Retinal pigment epithelial cell (primary cell): Measurements from ENCODE around the gene SLC24A4.

ENCODE experiments used
- DNase-seq: peaks from one replicate; pipeline ENCODE4 v3.0.0-alpha.2; 2010; ENCODE audit warnings: low read depth
- H3K4me3 ChIP-seq: 2 replicates; pipeline ENCODE4 v1.5.1; 2011; ENCODE audit warnings: mild to moderate bottlenecking, low read length, control low read depth, moderate library complexity
- CTCF ChIP-seq: conservative IDR thresholded peaks from 2 replicates; pipeline ENCODE4 v1.5.1; 2011; ENCODE audit warnings: low read depth, low read length, control low read depth, inconsistent platforms

SLC24A4 gene

DNA sequence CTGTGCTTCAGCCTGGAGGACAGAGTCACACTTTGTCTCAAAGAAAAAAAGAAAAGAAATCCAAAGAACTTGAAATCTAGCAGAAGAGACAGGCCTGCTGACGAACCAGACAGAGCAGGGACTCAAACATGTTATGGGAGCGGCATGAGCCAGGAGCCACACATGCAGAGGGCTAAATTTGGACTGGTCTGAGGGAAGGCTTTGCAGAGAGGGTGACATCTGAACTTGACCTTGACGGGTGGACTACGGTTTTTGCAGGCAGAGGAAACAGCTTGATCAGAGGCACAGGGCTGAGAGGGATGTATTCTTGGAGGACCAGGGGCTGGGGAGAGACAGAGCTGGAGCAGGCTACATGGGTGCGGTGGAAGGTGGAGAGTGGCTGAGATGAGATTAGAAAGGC is 20.5 kb upstream of the SLC24A4 start:
- H3K4me3 ChIP-seq = no peak overlapping the region
- TF ChIP-seq CTCF = no peak
- no peak for DNase-seq

DNA sequence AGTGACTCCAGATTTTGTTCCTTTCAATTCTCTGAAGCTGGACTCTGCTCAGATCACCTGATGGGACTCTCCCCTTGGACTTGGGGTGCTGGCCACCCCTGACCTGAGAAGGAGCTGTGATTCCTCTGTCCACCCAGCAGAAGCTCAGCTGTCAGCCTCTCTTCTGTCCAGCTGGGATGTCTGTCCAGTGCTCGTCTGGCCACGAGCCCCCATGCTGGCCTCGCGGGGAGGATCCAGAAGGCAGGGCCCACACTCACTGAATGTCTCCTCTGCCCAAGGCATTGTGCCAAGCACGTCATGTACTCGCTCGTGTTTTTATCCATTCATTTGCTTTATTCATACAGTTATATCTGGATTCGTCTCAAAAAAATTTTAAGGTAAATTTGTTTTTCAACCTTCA is 14.2 kb upstream of the SLC24A4 start:
- TF ChIP-seq CTCF = no peak
- DNase-seq = no peak

GRCh38 chr14:92309968-92310530 is 12.9 kb upstream of the SLC24A4 start:
- H3K4me3 ChIP-seq = no peak overlapping the region
- DNase-seq = no peak
- no peak for TF ChIP-seq CTCF

More for the DNA sequence above, 14.2 kb upstream of the SLC24A4 start:
- H3K4me3 ChIP-seq = no peak overlapping the region

DNA sequence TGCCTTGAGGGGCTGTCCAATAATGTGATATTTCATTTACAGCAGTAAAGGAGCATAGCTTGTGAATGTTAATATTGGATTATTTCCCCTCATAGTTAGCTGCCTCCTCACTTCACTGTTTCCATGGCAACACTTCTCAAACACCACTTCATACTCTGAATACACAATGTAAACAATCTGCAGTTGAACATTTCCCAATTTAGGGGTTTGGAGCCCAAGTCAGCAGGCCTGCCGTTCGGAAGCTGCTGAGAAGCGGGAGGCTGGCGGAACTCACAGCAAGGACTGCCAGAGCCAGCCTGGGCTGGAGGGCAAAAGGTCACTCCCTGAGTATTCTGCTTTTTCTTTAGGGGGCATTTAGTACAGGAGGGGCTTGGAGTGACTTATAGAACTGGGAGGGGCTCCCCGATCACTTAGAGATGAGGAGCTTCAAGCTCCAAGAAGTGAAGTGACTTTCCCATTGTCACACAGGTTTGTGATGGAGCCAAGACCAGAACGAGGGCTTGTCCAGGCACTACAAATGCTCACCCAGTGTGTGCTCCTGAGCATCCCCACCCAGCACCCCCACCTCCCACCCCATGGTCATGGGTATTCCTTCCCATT is 12.1 kb upstream of the SLC24A4 start:
- no peak for TF ChIP-seq CTCF
- no peak overlapping the region for H3K4me3 ChIP-seq
- DNase-seq = no peak

DNA sequence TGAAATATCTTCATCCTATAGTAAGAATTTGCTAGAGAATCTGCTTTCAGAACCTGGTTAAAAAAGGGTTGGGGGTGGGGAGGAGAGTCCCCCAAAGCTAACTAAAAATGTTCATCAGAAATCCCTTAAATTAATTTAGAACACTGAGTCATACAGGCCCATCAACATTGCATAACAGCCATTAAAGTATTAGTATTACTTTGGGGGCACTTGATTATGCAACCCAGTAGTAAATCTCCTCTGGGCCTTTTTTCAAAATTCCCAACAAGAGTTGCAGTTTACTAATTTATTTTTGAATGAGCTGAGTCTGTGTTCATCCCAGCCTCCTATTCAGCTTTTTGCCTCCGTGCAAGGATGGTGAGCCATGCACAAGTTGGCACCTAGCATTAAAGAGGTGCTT is 8.8 kb upstream of the SLC24A4 start:
- H3K4me3 ChIP-seq = no peak overlapping the region
- TF ChIP-seq CTCF = no peak
- no peak for DNase-seq

DNA sequence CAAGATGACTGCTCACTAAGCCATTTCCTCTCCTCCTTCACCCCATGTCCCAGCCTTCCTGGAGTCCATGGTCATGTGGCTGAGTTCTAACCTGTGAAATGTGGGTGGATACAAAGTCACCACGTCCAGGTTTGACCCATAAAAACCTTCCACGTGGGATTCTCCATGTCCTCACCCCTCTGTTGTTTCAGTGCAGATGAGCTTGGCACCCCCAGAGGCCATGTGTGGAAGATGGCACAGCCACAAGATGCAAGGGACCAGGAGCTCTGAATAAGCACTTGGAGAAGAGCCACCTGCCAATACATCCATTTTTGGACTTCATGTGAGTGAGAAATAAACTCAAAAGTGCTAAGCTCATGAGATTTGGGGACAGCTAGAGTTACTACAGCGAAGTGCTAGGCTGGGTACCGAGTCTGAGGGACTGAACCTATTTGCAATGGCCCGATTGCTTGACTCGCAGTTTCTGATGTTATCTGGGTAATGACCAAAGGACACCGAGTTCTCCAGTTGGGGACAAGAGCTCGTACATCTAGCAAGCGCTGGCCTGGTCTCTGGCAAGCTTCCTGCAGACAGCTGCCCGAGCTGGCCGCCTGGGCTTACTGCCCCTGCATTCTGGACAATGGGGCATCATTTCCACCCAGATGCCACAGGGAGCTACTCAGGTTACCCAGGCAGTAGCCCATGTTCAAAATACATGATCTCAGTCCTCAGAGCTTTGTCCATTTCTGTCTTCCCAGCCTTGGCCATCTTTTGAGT is 7.7 kb upstream of the SLC24A4 start:
- no peak for TF ChIP-seq CTCF
- no peak overlapping the region for H3K4me3 ChIP-seq
- no peak for DNase-seq

- no peak for DNase-seq
- H3K4me3 ChIP-seq = no peak overlapping the region
- no peak for TF ChIP-seq CTCF
These were observed 6.8 kb upstream of the SLC24A4 start for GRCh38 chr14:92316176-92316575.
